HG03159 (cell line): ENCODE data around the gene USO1.
"Not testable (repeated sequence)": the region's sequence is repeated elsewhere in the genome, so short reads cannot be mapped to it uniquely, and the experiment has no call there.

ENCODE experiments used
- ATAC-seq: cut with Tn5 transposase; IDR thresholded peaks from one replicate; pipeline ENCODE4 v1.9.1; 2021; ENCODE audit warnings: mild to moderate bottlenecking, moderate library complexity; ENCODE audit not compliant: unreplicated experiment

The USO1 gene

DNA sequence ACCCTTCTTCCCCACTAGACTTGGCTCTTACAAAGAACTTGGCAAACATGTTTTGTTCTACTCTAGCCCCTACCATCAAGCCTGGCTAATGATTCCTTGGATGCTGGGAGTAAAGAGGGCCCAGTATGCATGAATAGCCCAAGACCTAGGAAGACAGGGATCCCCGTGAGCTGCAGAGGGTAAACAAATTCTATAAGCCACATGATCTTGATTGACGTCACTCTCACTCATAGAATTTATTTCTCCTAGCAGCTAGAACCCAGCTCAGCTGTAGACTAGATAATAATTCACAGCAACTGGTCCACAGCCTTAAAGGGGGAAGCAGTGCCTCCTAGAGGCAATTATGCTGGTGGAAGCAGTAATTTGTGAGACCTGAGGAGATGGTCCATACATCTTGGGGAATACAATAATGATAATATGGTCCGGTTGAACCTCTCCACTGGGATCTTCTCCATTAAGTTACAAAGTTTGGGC is 16.1 kb upstream of the USO1 start:
- no peak for ATAC-seq

GRCh38 chr4:75710246-75710645 is 14.1 kb upstream of the USO1 start:
- ATAC-seq, result no peak

GRCh38 chr4:75714011-75714410 is 10.4 kb upstream of the USO1 start:
- ATAC-seq, result no peak

DNA sequence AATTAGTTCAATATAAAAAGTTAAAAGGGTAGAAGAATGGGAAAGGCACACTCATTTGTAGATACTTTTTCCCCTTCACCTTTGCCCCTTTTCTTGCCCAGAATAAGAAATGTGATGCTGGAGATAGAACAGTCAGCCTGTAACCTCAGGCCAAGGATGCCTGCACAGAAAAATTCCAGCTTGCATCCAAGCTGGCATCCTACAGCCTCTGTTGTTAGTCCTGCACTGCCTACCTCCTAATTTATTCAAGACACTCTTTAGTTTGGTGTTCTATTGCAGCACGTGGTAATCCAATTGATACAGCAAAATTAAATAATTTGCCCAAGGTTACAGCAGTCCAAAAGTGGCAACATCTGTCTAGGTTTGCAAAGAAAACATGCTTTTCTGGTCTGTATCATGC is 9.7 kb upstream of the USO1 start:
- no peak for ATAC-seq

- no peak for ATAC-seq
Measured at GRCh38 chr4:75715105-75715799, 9.1 kb upstream of the USO1 start.

- not testable (repeated sequence) for ATAC-seq
Measured at GRCh38 chr4:75716054-75716453, 8.3 kb upstream of the USO1 start.

DNA sequence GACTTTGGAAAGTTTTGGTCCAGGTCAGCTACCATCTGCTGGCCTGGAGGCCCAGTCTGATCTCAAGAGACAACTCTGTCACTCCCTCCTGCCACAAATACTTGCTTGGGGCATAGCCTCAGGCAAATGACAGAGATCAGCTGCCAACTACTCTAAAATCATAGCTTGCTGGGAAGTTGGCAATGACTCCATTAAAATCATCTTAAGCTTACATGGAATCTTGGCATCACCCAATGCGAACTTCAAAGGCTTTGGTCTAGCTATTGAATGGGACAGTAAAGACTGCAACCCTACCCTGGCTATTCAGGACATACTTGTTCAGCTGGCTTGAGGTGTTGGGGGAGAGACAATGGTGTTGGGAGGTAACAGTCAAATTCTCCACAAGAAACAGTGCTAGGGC is 7.0 kb upstream of the USO1 start:
- no peak for ATAC-seq

- no peak for ATAC-seq
Measured at GRCh38 chr4:75718529-75718928, 5.8 kb upstream of the USO1 start.

DNA sequence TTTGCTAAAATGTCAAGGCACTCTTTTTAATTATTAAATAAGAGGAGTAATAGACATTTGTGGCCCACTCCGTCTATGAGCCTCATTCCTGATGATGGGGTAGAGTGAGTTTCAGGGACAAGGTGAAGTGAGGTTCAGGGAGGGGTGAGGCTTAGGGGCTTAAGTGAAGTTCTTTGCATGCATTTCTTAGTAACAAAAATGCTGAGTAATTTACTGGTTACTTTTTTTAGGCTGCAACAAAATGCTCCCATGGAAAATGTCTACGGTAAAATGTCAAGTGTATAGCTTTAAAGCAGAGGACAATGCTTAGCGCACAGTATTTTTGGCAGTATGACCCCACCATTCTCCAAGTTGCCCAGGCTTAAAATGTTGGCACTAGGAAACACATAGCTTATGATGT is 2.0 kb upstream of the USO1 start:
- ATAC-seq, result no peak

- ATAC-seq, result no peak
Measured at GRCh38 chr4:75723163-75724065, 963 bp upstream of the USO1 start.

DNA sequence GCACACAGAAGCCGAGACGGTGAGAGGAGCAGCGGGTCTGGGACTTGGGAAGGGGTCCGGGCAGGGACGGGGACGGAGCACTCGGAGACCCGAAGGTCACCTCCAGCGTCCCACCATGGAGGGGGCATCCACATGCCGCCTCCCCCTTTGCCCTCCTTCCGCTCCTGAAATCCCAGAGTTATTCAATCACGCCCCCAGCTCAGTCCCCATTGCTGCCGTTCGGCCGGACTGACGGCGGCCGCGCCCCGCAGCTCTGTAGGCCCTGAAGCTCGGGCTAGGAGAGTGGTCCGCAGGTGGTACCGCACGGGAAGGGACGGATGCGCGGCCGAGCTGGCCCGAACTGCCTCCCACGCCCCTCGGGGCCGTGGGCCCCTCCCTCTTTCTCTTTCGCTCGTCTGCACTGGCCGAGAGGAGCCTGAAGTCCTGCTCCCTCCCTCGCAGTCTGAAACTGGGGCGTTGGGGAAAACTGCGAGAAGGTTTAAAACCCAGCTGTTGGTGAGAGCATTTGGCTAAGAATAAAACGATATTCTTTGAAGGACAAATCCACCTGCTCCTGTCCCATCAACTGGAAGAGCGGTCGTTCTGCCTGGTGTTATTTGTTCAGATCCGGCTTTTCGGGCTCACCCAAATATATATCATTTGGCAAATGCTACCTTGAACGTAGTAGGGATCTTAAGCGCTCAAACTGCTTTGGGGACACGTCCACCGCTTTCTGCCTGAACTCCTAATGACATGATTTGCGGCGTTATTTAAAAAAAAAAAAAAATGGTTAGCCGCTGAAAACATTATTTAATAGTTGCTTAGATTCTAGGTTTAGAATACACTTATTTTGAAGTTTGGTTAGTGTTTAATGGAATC is 719 bp downstream of the USO1 start:
- ATAC-seq, result peak; percentile 55

- ATAC-seq, result not testable (repeated sequence)
Measured at GRCh38 chr4:75725942-75726538, 1.7 kb downstream of the USO1 start.

DNA sequence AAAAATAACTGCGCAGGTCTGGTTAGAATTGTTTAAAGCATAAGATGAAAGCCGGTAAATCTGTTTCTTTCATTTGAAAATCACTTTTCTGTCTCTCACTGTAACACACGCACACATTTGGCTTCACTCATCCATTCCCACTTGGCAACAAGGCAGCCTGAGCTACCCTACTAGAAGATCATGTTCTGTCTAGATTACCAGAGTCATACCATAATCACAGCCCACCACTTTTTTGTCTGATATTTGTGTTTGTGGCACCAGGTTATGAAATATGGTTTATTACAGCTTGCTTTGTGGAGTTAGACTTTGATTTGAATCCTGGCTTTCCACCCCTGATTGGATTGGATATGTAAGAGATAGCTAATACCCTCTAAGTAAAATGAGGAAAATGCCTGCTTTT is 2.2 kb downstream of the USO1 start:
- no peak for ATAC-seq

DNA sequence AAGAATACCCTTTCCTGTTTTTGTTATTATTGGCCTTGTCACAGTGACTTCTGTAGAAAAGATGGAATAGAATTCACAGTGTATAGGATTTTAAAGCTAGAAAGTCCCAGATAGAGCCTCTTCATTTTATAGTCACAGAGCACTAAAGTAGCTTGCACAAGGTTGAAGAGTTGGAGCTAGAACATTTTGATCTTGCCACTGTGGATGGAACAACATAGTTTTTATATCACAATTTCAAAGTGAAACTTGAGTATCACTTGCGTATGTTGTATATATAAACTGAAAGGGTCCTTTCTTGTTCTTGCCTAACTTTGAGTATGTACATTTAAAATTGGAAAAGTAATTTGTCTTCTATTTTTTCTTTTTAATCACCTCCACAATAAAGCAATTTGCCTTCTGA is 2.7 kb downstream of the USO1 start:
- no peak for ATAC-seq

DNA sequence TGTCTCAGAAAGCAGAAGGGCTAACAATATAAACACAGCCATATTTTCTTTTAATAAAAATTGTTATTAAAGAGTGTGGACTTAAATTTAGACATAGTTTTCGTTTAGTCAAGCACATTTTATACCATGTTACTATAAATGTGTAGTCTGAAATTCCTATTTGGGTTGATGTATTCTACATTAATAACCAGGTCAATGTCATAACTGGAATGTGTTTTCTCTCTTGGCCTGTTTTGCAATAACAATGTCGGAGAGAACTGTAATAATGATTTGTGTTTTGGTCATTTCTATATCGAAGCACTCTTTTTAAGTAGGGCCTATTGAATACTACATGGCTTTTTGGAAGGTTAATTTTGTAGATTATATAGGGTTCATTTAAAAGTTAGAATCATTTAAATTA is 5.5 kb downstream of the USO1 start:
- ATAC-seq, result no peak

DNA sequence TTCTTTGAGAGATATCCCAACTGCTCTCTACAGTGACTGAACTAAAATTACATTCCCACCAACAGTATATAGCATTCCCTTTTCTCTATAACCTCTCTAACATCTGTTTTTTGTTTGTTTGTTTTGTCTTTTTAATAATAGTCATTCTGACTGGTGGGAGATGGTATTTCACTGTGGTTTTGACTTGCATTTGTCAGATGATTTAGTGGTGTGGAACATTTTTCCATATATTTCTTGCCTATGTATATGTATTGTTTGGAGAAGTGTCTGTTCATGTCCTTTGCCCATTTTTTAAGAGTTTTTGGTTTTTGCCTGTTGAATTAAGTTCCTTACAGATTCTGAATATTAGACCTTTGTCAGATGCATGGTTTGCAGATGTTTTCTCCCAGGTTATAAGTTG is 9.0 kb downstream of the USO1 start:
- ATAC-seq, result no peak

- ATAC-seq, result no peak
Measured at GRCh38 chr4:75735525-75735924, 11.1 kb downstream of the USO1 start.

GRCh38 chr4:75736862-75737261 is 12.5 kb downstream of the USO1 start:
- ATAC-seq, result no peak

- ATAC-seq, result no peak
Measured at GRCh38 chr4:75737398-75737797, 13.0 kb downstream of the USO1 start.

DNA sequence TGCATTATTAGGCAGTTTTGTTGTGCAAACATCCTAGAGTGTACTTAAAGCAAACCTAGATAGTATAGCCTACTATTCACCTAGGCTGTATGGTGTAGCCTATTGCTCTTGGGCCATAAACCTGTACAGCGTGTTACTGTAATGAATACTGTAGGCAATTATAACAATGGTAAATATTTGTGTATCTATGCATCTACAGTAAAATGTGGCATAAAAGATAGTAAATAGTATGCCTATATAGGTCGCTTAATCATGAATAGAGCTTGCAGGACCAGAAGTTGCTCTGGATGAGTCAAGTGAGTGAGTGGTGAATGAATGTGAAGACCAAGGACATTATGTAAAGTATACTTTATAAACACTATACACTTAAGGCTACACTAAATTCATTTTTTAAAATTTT is 16.6 kb downstream of the USO1 start:
- no peak for ATAC-seq

DNA sequence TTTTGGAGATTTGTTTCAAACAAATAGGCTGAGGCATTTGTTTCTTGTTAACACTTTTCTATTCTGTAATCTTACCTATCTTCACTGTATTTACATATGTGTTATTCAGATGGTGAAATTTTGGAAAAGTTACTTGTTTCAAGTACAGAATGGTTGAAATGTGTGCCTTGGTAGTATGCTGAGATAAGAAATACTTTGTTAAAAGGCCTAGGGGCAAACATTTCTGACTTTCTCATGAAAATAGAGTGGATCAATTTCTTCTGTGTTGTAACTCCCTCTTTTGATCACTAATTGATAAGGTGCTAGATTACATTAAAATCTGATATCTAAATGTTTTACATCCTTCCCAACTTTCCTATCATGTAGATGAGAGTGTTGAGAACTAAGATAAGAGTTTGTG is 18.1 kb downstream of the USO1 start:
- no peak for ATAC-seq
